Raji (cell line): ENCODE results near the gene BTBD16.

Experiments used
- POLR2A ChIP-seq: IDR thresholded peaks from 2 replicates; pipeline ENCODE4 v1.6.1; 2011; ENCODE audit warnings: low read depth, low read length, control low read depth; ENCODE audit not compliant: insufficient read depth

BTBD16 gene

GRCh38 chr10:122281018-122281626 lies 10.0 kb downstream of the BTBD16 start:
- TF ChIP-seq POLR2A, result no peak

- TF ChIP-seq POLR2A, result no peak
These were observed 10.7 kb downstream of the BTBD16 start for GRCh38 chr10:122281751-122282150.

GRCh38 chr10:122282253-122282671 lies 11.2 kb downstream of the BTBD16 start:
- no peak for TF ChIP-seq POLR2A

- no peak for TF ChIP-seq POLR2A
These were observed 11.8 kb downstream of the BTBD16 start for GRCh38 chr10:122282909-122283308.

GRCh38 chr10:122285506-122286444 lies 14.7 kb downstream of the BTBD16 start:
- TF ChIP-seq POLR2A, result no peak

- no peak for TF ChIP-seq POLR2A
These were observed 15.8 kb downstream of the BTBD16 start for GRCh38 chr10:122286867-122287266.

- TF ChIP-seq POLR2A, result no peak
These were observed 16.5 kb downstream of the BTBD16 start for GRCh38 chr10:122287570-122287969.

- no peak for TF ChIP-seq POLR2A
These were observed 17.2 kb downstream of the BTBD16 start for GRCh38 chr10:122288262-122288661.

- TF ChIP-seq POLR2A, result no peak
These were observed 17.8 kb downstream of the BTBD16 start for GRCh38 chr10:122288917-122289316.

- no peak for TF ChIP-seq POLR2A
These were observed 19.2 kb downstream of the BTBD16 start for GRCh38 chr10:122290334-122290733.

- no peak for TF ChIP-seq POLR2A
These were observed 19.9 kb downstream of the BTBD16 start for GRCh38 chr10:122290833-122291532.

- TF ChIP-seq POLR2A, result no peak
These were observed 20.6 kb downstream of the BTBD16 start for GRCh38 chr10:122291739-122292138.

- TF ChIP-seq POLR2A, result no peak
These were observed 21.3 kb downstream of the BTBD16 start for GRCh38 chr10:122292376-122292775.

GRCh38 chr10:122293156-122293960 lies 22.3 kb downstream of the BTBD16 start:
- TF ChIP-seq POLR2A, result no peak

- no peak for TF ChIP-seq POLR2A
These were observed 22.9 kb downstream of the BTBD16 start for GRCh38 chr10:122293961-122294380.
